ENCODE data around the gene TNS3. TPM values are rescaled to one million over a fixed set of nuclear protein-coding genes. Genes with fewer than 3 reads are reported as not detected.
A peak's percentile ranks its signal among the peaks of the same experiment; 100 is the strongest.

TNS3 gene
- total and polyA plus RNA-seq, 10 of the 15 experiments (the other 5 are each of a cell fraction or from before 2014, with no cell fraction given): 0.27 to 2.7 (median 0.79) TPM

DNA sequence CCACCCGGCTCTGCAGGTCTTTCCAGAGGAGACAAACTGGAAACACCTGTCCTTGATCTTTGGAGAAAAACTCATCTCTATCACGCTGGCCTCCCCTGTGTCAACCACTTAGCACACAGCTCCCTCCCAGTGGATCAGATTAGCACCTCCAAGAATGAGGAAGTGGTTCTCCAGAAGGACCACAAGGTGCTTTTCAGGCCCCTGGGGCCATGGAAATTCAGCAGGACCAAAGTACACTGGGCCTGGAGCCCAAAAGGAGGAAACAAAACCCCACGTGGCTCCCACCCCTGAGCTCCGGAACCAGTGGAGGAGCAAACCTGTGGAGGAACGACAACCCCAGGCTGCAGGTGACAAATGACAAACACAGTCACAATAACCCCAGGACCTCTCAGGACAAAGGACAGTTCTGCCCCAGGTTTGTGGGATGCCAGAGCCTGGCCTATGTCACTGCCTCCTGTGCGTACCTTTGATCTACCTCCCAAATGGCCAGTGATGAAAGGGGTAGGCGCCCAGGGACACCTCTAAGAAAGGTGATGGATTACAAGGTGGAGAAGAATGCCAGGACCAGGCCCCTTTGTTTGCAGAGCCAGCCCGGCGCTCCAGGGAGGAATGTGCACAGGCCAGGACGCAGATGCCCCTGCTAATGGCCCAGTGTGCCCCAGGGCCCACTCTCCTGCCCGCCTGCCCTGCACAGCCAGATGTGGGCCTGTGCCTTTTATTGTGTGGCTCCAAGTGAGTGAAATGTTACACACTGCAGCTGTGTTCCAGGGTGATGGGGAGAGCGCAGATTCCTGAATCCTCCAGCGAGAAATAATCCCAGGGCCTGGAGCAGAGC is 5.7 kb downstream of the TNS3 start:
- Histone ChIP-seq H3K4me3 (no peak overlapping the region), H3K79me2 (ENCODE audit: control insufficient read depth, insufficient read depth, low read length) (no peaks in the 10 kb centered on the region), H3K4me2 (ENCODE audit: control insufficient read depth, insufficient read depth) (peak overlapping the region; percentile 1; the same call in 1 of the 2 replicates), H3K9me3 (replicated peaks; ENCODE audit: control insufficient read depth, insufficient read depth, low read length) (no peaks in the 10 kb centered on the region), H3K4me1 (ENCODE audit: control insufficient read depth, insufficient read depth, low read length) (peaks cover 30% of the 10 kb centered on the region), H3K36me3 (ENCODE audit: control insufficient read depth in 2 of 2, insufficient read depth in 2 of 2, low read length in 1 of 2) (no peaks in the 10 kb centered on the region), H3K27ac (ENCODE audit: control insufficient read depth, insufficient read depth) (no peak overlapping the region), H3K27me3 (replicated peaks in 1 of 2; ENCODE audit: control insufficient read depth in 2 of 2, insufficient read depth in 2 of 2, low read length in 1 of 2) (peaks cover 3% of the 10 kb centered on the region in 2 experiments; a peak in 3 of 4 replicates), H4K20me1 (ENCODE audit: control insufficient read depth, insufficient read depth) (no peaks in the 10 kb centered on the region), H3K9ac (ENCODE audit: control insufficient read depth, insufficient read depth, low read length) (no peak overlapping the region), H2AFZ (ENCODE audit: control insufficient read depth, low read depth, low read length) (no peak overlapping the region)
- ChIA-PET SMC1A (ENCODE audit: uncharacterized antibody, unreplicated experiment) (interaction anchor here (1.8 kb wide), 1 partner anchor 27 kb away, joined by 4 read pairs; no protein-coding TSS in a partner anchor), CTCF (no interaction called here), RAD21 (ENCODE audit: unreplicated experiment) (no interaction called here), POLR2A (no interaction called here)
- FAIRE-seq (no peak), DNase-seq (ENCODE audit: low read depth, low spot score) (no peak), ATAC-seq (peak; percentile 40)
- in situ Hi-C loops (cut with MboI): no loop called here
- TF ChIP-seq SRF (IDR thresholded peaks at IDR 0.05; ENCODE audit: low read depth in 2 of 2, low read length in 2 of 2) (no peak), BCL11A (IDR thresholded peaks at IDR 0.05; ENCODE audit: low read depth, low read length) (peak; percentile 42; the same call in 1 of the 2 replicates), MEF2B (IDR thresholded peaks at IDR 0.05; ENCODE audit: partially characterized antibody, poor library complexity, severe bottlenecking) (peak; percentile 47), SPI1 (IDR thresholded peaks at IDR 0.05; ENCODE audit: borderline replicate concordance, insufficient read depth, low read depth, low read length) (peak; percentile 93), DPF2 (IDR thresholded peaks at IDR 0.05) (peak; percentile 41; the same call in 1 of the 2 replicates), RUNX3 (IDR thresholded peaks at IDR 0.05; ENCODE audit: low read length) (peak; percentile 57), IKZF2 (IDR thresholded peaks at IDR 0.05) (peak; percentile 68), EED (IDR thresholded peaks at IDR 0.05; ENCODE audit: low read depth) (peak; percentile 48; the same call in 1 of the 2 replicates), IKZF1 (conservative IDR thresholded peaks at IDR 0.05) (peak; percentile 67), ZNF384 (IDR thresholded peaks at IDR 0.05; ENCODE audit: borderline replicate concordance, low read depth, low read length) (no peak)
- TF ChIP-seq, protein P1, sequence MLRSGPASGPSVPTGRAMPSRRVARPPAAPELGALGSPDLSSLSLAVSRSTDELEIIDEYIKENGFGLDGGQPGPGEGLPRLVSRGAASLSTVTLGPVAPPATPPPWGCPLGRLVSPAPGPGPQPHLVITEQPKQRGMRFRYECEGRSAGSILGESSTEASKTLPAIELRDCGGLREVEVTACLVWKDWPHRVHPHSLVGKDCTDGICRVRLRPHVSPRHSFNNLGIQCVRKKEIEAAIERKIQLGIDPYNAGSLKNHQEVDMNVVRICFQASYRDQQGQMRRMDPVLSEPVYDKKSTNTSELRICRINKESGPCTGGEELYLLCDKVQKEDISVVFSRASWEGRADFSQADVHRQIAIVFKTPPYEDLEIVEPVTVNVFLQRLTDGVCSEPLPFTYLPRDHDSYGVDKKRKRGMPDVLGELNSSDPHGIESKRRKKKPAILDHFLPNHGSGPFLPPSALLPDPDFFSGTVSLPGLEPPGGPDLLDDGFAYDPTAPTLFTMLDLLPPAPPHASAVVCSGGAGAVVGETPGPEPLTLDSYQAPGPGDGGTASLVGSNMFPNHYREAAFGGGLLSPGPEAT (IDR thresholded peaks at IDR 0.05; ENCODE audit: low read depth): 0 out of 2 replicates have a peak, but pooled peaks have one; percentile 14
- TF ChIP-seq, protein P2, sequence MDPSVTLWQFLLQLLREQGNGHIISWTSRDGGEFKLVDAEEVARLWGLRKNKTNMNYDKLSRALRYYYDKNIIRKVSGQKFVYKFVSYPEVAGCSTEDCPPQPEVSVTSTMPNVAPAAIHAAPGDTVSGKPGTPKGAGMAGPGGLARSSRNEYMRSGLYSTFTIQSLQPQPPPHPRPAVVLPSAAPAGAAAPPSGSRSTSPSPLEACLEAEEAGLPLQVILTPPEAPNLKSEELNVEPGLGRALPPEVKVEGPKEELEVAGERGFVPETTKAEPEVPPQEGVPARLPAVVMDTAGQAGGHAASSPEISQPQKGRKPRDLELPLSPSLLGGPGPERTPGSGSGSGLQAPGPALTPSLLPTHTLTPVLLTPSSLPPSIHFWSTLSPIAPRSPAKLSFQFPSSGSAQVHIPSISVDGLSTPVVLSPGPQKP (IDR thresholded peaks at IDR 0.05; ENCODE audit: low read depth, low read length): no peak
- no TSS peak for BruUV-seq (replicated peaks)
- intact Hi-C loops (cut with micrococcal nuclease; ENCODE audit: unreplicated experiment): no loop called here
- 54% methylated on average over 13 of the region's 13 CpGs for WGBS (ENCODE audit: insufficient coverage, insufficient replicate concordance, low lambda C conversion rate, missing lambda C conversion rate)

Data from GM12878 (cell line).